Body of pancreas (tissue), 4 donors: ENCODE results near the gene BCL2L15. TPM values are rescaled to one million over a fixed set of nuclear protein-coding genes. Genes with fewer than 3 reads are reported as not detected.
A peak's percentile ranks its signal among the peaks of the same experiment; 100 is the strongest.

ENCODE experiments used
- ATAC-seq: fragments of 150-250 bp; one replicate; pipeline ENCODE4 v1.9.1; 2016
- DNase-seq, 4 donors: peaks; one replicate each; pipeline ENCODE4 v3.0.0-alpha.2; 2019
- H3K27ac ChIP-seq, 4 donors: fragments of 200-600 bp; sonication (generic); 1 replicate in 3 of 4; 2 replicates in 1 of 4; pipeline versions ENCODE4 v1.5.1 to v1.6.1; 2016 to 2019; ENCODE audit warnings: mild to moderate bottlenecking in 1 of 4, mixed read lengths in 1 of 4, moderate library complexity in 1 of 4
- H3K27me3 ChIP-seq, 2 donors: fragments of 200-600 bp; sonication (generic); one replicate each; pipeline ENCODE4 v1.6.0; 2016; ENCODE audit warnings: mild to moderate bottlenecking in 1 of 2
- H3K36me3 ChIP-seq, 2 donors: fragments of 200-600 bp; sonication (generic); replicated peaks in 1 of 2; 2 replicates each; pipeline ENCODE4 v1.5.1; 2016; ENCODE audit warnings: low read depth in 2 of 2; ENCODE audit not compliant: insufficient read depth in 1 of 2
- H3K4me1 ChIP-seq: fragments of 200-600 bp; sonication (generic); one replicate; pipeline ENCODE4 v1.6.0; 2016
- H3K4me3 ChIP-seq, 2 donors: fragments of 200-600 bp; sonication (generic); 1 replicate in 1 of 2; 2 replicates in 1 of 2; pipeline ENCODE4 v1.5.1; 2016 to 2019
- H3K9me3 ChIP-seq, 3 donors: fragments of 200-600 bp; sonication (generic); 1 replicate in 2 of 3; 2 replicates in 1 of 3; pipeline ENCODE4 v1.5.1; 2016
- POLR2A ChIP-seq, 3 donors: fragments of 450-650 bp; IDR thresholded peaks; one replicate each; pipeline ENCODE4 v1.6.1; 2016; ENCODE audit warnings: antibody characterized with exemption in 3 of 3, mild to moderate bottlenecking in 2 of 3
- WGBS, 2 donors: methylation state at CpG; one replicate each; pipeline ENCODE4 v1.1.5; 2017; 5-methylcytosine and 5-hydroxymethylcytosine counted together
- intact Hi-C: fragments of 100-400 bp; cut with DNase I; formaldehyde crosslinking; loops from one replicate; pipeline ENCODE4 v1.15.1; 2023
- total RNA-seq, 2 donors: library from RNA; depleted of rRNA; stranded (reverse); fragments of >200 nt; gene quantifications; one replicate each; pipeline ENCODE4 v1.1.0, GENCODE V29; 2016
- TF ChIP-seq, protein P1 (sequence below), 7 experiments: fragments of 450-650 bp in 4 of 7; fragments of 200-600 bp in 3 of 7; sonication (generic) in 3 of 7; IDR thresholded peaks; one replicate each; pipeline ENCODE4 v1.5.1; 2016 to 2019; ENCODE audit warnings: antibody characterized with exemption in 7 of 7

BCL2L15 gene
- total RNA-seq, 2 donors from 2014 or later = 13.5 to 28.0 TPM

DNA sequence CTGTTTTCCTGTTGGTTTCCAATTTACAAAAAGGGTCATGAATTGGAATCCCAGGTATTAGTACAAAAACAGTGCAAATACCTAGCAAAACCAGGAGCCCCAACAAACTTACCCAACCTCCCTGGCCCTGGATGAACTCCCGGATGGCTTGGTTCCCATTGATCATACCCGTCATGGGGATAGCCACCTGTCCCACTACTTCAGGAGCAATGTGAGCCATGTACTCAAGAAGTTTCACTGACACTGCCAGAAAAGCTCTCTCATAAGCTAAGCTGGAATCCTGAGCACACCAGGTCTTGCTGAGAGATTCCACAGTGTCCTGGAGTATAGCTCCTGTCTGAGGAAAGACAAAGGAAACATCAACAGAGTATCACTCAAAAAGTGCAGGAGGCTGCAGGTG is 5.7 kb downstream of the BCL2L15 start:
- TF ChIP-seq, protein P1, sequence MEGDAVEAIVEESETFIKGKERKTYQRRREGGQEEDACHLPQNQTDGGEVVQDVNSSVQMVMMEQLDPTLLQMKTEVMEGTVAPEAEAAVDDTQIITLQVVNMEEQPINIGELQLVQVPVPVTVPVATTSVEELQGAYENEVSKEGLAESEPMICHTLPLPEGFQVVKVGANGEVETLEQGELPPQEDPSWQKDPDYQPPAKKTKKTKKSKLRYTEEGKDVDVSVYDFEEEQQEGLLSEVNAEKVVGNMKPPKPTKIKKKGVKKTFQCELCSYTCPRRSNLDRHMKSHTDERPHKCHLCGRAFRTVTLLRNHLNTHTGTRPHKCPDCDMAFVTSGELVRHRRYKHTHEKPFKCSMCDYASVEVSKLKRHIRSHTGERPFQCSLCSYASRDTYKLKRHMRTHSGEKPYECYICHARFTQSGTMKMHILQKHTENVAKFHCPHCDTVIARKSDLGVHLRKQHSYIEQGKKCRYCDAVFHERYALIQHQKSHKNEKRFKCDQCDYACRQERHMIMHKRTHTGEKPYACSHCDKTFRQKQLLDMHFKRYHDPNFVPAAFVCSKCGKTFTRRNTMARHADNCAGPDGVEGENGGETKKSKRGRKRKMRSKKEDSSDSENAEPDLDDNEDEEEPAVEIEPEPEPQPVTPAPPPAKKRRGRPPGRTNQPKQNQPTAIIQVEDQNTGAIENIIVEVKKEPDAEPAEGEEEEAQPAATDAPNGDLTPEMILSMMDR (IDR thresholded peaks at IDR 0.05) = no peak
- no peak for TF ChIP-seq POLR2A (IDR thresholded peaks at IDR 0.05)
- WGBS, 2 donors = 46 to 59% methylated on average over 2 of the region's 2 CpGs
- Histone ChIP-seq H3K36me3 (no peaks in the 10 kb centered on the region), H3K4me3 (no peak overlapping the region), H3K9me3 (no peaks in the 10 kb centered on the region), H3K27ac (peak overlapping the region in 2 of 4 donors; percentile 69 to 78), H3K4me1 (peaks cover 61% of the 10 kb centered on the region), H3K27me3 (no peaks in the 10 kb centered on the region)
- intact Hi-C loops = no loop called here
- ATAC-seq (no peak), DNase-seq (no peak)

DNA sequence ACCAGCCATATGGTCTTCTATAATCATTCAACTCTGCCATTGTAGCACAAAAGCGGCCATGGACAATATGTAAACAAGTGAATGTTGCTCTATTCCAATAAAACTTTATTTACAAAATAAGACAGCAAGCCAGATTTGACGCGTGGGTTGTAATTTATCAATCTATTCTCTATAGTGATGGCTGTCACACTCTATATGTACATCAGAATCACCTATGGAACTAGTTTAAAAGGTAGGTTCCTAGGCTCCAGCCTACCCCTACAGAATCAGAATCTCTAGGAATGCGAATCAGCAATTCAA is 7.7 kb downstream of the BCL2L15 start:
- Histone ChIP-seq H3K27ac (peak overlapping the region; percentile 28 to 52 (median 46)), H3K36me3 (no peaks in the 10 kb centered on the region), H3K9me3 (no peaks in the 10 kb centered on the region), H3K27me3 (no peaks in the 10 kb centered on the region), H3K4me3 (no peak overlapping the region), H3K4me1 (peaks cover 69% of the 10 kb centered on the region)
- no peak for TF ChIP-seq POLR2A (IDR thresholded peaks at IDR 0.05)
- TF ChIP-seq, protein P1 (IDR thresholded peaks at IDR 0.05) = no peak
- ATAC-seq (no peak), DNase-seq (no peak)
- intact Hi-C loops = no loop called here
- 62 to 78% methylated on average over 4 of the region's 4 CpGs for WGBS, 2 donors

GRCh38 chr1:113876176-113876575 is 11.2 kb downstream of the BCL2L15 start:
- intact Hi-C loops = no loop called here
- H3K4me1 ChIP-seq = peaks cover 59% of the 10 kb centered on the region

DNA sequence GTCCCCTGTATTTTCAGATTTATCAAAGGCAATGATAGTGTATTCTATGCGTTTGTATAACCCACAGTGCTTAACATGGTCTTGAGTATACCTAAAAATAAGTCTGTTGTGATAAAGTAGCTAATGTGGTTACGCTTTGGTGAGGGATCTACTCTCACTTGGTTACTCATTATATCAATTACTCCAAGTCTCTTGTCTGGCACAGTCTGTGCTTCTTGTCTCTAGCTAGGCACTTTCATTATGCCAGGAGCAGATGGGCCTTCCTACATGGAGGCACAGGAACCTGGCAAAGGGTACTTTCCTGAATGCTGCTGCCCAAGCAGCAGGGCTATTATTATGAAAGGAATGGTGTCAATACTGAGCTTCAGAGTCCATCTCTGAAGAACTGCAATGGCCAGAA is 11.7 kb downstream of the BCL2L15 start:
- ATAC-seq (peak; percentile 56), DNase-seq (peak in 3 of 4 donors; percentile 50 to 56 (median 52))
- TF ChIP-seq, protein P1 (IDR thresholded peaks at IDR 0.05) = no peak
- no peak for TF ChIP-seq POLR2A (IDR thresholded peaks at IDR 0.05)
- Histone ChIP-seq H3K27ac (peak overlapping the region; percentile 1 to 70 (median 27)), H3K4me1 (peaks cover 54% of the 10 kb centered on the region), H3K27me3 (no peaks in the 10 kb centered on the region), H3K36me3 (no peaks in the 10 kb centered on the region), H3K9me3 (no peaks in the 10 kb centered on the region), H3K4me3 (no peak overlapping the region)
- WGBS, 2 donors = 37 to 48% methylated on average over 2 of the region's 2 CpGs
- intact Hi-C loops = no loop called here

More at GRCh38 chr1:113876176-113876575, 11.2 kb downstream of the BCL2L15 start:
- TF ChIP-seq, protein P1 (IDR thresholded peaks at IDR 0.05) = no peak
- no peak for TF ChIP-seq POLR2A (IDR thresholded peaks at IDR 0.05)
- DNase-seq = no peak
- Histone ChIP-seq H3K4me3 (no peak overlapping the region), H3K36me3 (no peaks in the 10 kb centered on the region), H3K27ac (peak overlapping the region; percentile 1 to 70 (median 27)), H3K27me3 (no peaks in the 10 kb centered on the region), H3K9me3 (no peaks in the 10 kb centered on the region)
- no peak for ATAC-seq
- 73 to 74% methylated on average over 5 of the region's 5 CpGs for WGBS, 2 donors
